Testis (tissue), 3 donors: ENCODE results near the gene KRTAP5-7. TPM values are rescaled to one million over a fixed set of nuclear protein-coding genes. Genes with fewer than 3 reads are reported as not detected.
A peak's percentile ranks its signal among the peaks of the same experiment; 100 is the strongest.
"Not testable (repeated sequence)": the region's sequence is repeated elsewhere in the genome, so short reads cannot be mapped to it uniquely, and the experiment has no call there.

Experiments used
- DNase-seq: peaks from one replicate; pipeline ENCODE4 v3.0.0-alpha.2; 2019
- H3K27ac ChIP-seq, 2 donors: fragments of 200-600 bp; sonication (generic); one replicate each; pipeline ENCODE4 v1.5.1; 2019
- H3K27me3 ChIP-seq: fragments of 200-600 bp; sonication (generic); one replicate; pipeline ENCODE4 v1.5.1; 2019
- H3K36me3 ChIP-seq: fragments of 200-600 bp; sonication (generic); one replicate; pipeline ENCODE4 v1.5.1; 2017; ENCODE audit warnings: low read depth; ENCODE audit errors: missing control alignments
- H3K4me1 ChIP-seq: fragments of 200-600 bp; sonication (generic); one replicate; pipeline ENCODE4 v1.5.1; 2019
- H3K4me3 ChIP-seq, 2 donors: fragments of 200-600 bp; sonication (generic); one replicate each; pipeline ENCODE4 v1.5.1; 2017 to 2019
- H3K9me3 ChIP-seq: fragments of 200-600 bp; sonication (generic); one replicate; pipeline ENCODE4 v1.5.1; 2017
- POLR2A ChIP-seq: fragments of 450-650 bp; IDR thresholded peaks from one replicate; pipeline ENCODE4 v1.6.1; 2017; ENCODE audit warnings: antibody characterized with exemption, mild to moderate bottlenecking, moderate library complexity
- WGBS, 2 donors: methylation state at CpG; one replicate each; pipeline ENCODE4 v1.1.5; 2018; 5-methylcytosine and 5-hydroxymethylcytosine counted together
- intact Hi-C: fragments of 100-400 bp; cut with DNase I; formaldehyde crosslinking; loops from one replicate; pipeline ENCODE4 v1.15.1; 2023; ENCODE audit warnings: low total_unique reads
- polyA plus RNA-seq: library from polyadenylated mRNA; stranded (reverse); fragments of 350-450 nt; fragmentation: Illumina TruSeq; extraction: RNeasy Lipid Tissue Mini Kit (QIAGEN cat#74804); gene quantifications from one replicate; pipeline ENCODE4 v1.2.3, GENCODE V29; 2014; ENCODE audit warnings: low read depth, low replicate concordance; ENCODE audit not compliant: insufficient read depth
- total RNA-seq, 2 donors: library from RNA; depleted of rRNA; stranded (reverse); fragments of >200 nt; gene quantifications; one replicate each; pipeline ENCODE4 v1.2.3, GENCODE V29; 2016
- TF ChIP-seq, protein P1 (sequence below), 3 experiments: fragments of 450-650 bp in 2 of 3; fragments of 200-600 bp in 1 of 3; sonication (generic) in 1 of 3; IDR thresholded peaks; one replicate each; pipeline ENCODE4 v1.5.1; 2016 to 2019; ENCODE audit warnings: antibody characterized with exemption in 3 of 3, mild to moderate bottlenecking in 2 of 3, moderate library complexity in 1 of 3

Gene KRTAP5-7
- total and polyA plus RNA-seq, 3 donors from 2014 or later, result 0.94 to 1.7 (median 1.7) TPM

DNA sequence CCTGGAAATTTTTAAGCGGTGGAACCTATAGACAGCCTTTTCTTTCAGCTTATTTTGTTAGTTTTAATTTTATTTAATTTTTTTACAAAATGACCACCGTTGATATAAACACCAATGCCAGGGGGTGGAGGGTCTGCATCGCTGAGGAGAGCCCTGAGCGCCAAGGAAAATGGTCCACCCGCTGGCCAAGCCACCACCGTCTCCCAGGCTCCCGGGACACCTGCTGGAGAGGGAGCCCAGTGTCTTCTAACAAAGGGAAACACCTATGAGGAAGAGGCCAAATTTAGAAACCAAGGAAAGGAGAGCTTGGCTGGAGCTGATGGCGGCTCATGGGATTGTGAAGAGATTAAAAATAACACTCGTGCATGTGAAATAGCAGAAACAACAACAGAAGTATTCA lies 10.5 kb downstream of the KRTAP5-7 start:
- 82 to 85% methylated on average over 9 of the region's 9 CpGs for WGBS, 2 donors

DNA sequence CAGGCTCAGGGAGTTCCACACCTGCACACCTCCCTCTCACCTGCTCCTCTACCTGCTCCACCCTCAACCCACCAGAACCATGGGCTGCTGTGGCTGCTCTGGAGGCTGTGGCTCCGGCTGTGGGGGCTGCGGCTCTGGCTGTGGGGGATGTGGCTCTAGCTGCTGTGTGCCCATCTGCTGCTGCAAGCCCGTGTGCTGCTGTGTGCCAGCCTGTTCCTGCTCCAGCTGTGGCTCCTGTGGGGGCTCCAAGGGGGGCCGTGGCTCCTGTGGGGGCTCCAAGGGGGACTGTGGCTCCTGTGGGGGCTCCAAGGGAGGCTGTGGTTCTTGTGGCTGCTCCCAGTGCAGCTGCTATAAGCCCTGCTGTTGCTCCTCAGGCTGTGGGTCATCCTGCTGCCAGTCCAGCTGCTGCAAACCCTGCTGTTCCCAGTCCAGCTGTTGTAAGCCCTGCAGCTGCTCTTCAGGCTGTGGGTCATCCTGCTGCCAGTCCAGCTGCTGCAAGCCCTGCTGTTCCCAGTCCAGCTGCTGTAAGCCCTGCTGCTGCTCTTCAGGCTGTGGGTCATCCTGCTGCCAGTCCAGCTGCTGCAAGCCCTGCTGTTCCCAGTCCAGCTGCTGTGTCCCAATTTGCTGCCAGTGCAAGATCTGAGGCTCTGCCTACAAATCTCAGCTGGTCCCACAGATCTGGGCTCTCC lies 11.1 kb downstream of the KRTAP5-7 start, which contains the start of gene KRTAP5-8:
TSS of gene KRTAP5-8 (plus strand) at position 49 of the 689 bp plus-strand sequence. CDS start at position 80, 31 bp downstream.
- peak; percentile 56 for DNase-seq
- H3K27me3 ChIP-seq, H3K36me3 ChIP-seq, H3K9me3 ChIP-seq, H3K4me1 ChIP-seq, intact Hi-C loops, H3K4me3 ChIP-seq: not testable (repeated sequence)
- peak within 1 kb of the TSS in 1 of 2 donors; percentile 45 for H3K27ac ChIP-seq
- 30% methylated on average over 3 of the region's 4 CpGs; no CpG with 5 or more reads in 1 of the 2 donors for WGBS, 2 donors

More for the DNA sequence above, 10.5 kb downstream of the KRTAP5-7 start:
- H3K4me3 ChIP-seq, result no peak overlapping the region
- no peak for DNase-seq
- no peak overlapping the region for H3K27ac ChIP-seq
- no peaks in the 10 kb centered on the region for H3K36me3 ChIP-seq
- H3K27me3 ChIP-seq, result no peaks in the 10 kb centered on the region
- no peak for TF ChIP-seq POLR2A
- TF ChIP-seq, protein P1, sequence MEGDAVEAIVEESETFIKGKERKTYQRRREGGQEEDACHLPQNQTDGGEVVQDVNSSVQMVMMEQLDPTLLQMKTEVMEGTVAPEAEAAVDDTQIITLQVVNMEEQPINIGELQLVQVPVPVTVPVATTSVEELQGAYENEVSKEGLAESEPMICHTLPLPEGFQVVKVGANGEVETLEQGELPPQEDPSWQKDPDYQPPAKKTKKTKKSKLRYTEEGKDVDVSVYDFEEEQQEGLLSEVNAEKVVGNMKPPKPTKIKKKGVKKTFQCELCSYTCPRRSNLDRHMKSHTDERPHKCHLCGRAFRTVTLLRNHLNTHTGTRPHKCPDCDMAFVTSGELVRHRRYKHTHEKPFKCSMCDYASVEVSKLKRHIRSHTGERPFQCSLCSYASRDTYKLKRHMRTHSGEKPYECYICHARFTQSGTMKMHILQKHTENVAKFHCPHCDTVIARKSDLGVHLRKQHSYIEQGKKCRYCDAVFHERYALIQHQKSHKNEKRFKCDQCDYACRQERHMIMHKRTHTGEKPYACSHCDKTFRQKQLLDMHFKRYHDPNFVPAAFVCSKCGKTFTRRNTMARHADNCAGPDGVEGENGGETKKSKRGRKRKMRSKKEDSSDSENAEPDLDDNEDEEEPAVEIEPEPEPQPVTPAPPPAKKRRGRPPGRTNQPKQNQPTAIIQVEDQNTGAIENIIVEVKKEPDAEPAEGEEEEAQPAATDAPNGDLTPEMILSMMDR (IDR thresholded peaks at IDR 0.05), result no peak
- H3K9me3 ChIP-seq, result no peaks in the 10 kb centered on the region
- H3K4me1 ChIP-seq, result peaks cover 6% of the 10 kb centered on the region
- intact Hi-C loops, result no loop called here

DNA sequence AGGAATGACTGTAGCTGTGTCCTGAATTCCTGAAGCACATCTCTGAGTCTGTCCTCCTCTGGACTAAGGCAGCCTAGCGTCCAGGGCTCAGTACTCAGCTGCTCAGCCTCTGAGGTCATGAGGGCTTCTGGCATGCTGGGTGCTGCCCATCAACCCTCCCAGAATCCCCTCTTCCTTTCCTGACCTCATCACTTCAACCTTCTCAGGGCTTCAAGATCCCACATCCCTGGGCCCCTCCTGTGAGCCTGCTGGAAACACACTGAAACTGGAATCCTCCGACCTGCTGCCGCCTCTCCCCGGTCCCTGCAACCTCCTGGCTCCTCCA lies 11.6 kb downstream of the KRTAP5-7 start:
- no peaks in the 10 kb centered on the region for H3K27me3 ChIP-seq
- no peak for TF ChIP-seq POLR2A
- TF ChIP-seq, protein P1 (IDR thresholded peaks at IDR 0.05), result no peak
- H3K4me1 ChIP-seq, result peaks cover 6% of the 10 kb centered on the region
- H3K27ac ChIP-seq, result peak overlapping the region in 1 of 2 donors; percentile 45
- 56 to 74% methylated on average over 4 of the region's 4 CpGs for WGBS, 2 donors
- H3K9me3 ChIP-seq, result no peaks in the 10 kb centered on the region
- intact Hi-C loops, result no loop called here
- peak; percentile 43 for DNase-seq
- H3K4me3 ChIP-seq, result no peak overlapping the region
- H3K36me3 ChIP-seq, result no peaks in the 10 kb centered on the region

DNA sequence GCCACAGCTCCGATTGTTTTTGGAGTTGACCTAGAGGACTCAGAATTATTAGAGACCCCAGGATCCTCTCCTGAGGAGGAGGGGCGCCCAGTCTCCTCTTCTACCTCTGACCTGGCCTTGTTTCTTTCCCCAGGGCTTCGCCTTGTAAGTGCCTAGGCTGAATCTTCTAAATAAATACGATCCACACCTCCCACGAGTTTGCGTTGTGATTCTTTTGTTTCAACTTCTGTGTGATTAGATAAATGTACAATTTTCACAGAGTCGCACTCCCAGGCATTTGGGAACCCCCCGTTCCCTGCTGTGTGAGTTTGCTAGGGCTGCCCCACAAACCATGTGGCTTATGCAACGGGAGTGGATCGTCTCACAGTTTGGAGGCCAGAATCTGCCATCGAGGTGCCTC lies 11.9 kb downstream of the KRTAP5-7 start:
- TF ChIP-seq, protein P1 (IDR thresholded peaks at IDR 0.05), result no peak
- no peak for TF ChIP-seq POLR2A
- Histone ChIP-seq H3K27me3 (no peaks in the 10 kb centered on the region), H3K9me3 (no peaks in the 10 kb centered on the region), H3K36me3 (no peaks in the 10 kb centered on the region), H3K27ac (peak overlapping the region; percentile 45 to 55), H3K4me1 (peaks cover 6% of the 10 kb centered on the region), H3K4me3 (no peak overlapping the region)
- DNase-seq, result peak; percentile 84
- intact Hi-C loops, result no loop called here
- WGBS, 2 donors, result 51 to 67% methylated on average over 11 of the region's 11 CpGs

- H3K27me3 ChIP-seq, H3K4me1 ChIP-seq, intact Hi-C loops, DNase-seq, H3K36me3 ChIP-seq, H3K4me3 ChIP-seq, H3K9me3 ChIP-seq: not testable (repeated sequence)
- peak overlapping the region; percentile 45 to 55 for H3K27ac ChIP-seq
- 89 to 90% methylated on average over 8 to 11 of the region's 11 CpGs for WGBS, 2 donors
Measured at GRCh38 chr11:71539971-71540370, 12.9 kb downstream of the KRTAP5-7 start.

DNA sequence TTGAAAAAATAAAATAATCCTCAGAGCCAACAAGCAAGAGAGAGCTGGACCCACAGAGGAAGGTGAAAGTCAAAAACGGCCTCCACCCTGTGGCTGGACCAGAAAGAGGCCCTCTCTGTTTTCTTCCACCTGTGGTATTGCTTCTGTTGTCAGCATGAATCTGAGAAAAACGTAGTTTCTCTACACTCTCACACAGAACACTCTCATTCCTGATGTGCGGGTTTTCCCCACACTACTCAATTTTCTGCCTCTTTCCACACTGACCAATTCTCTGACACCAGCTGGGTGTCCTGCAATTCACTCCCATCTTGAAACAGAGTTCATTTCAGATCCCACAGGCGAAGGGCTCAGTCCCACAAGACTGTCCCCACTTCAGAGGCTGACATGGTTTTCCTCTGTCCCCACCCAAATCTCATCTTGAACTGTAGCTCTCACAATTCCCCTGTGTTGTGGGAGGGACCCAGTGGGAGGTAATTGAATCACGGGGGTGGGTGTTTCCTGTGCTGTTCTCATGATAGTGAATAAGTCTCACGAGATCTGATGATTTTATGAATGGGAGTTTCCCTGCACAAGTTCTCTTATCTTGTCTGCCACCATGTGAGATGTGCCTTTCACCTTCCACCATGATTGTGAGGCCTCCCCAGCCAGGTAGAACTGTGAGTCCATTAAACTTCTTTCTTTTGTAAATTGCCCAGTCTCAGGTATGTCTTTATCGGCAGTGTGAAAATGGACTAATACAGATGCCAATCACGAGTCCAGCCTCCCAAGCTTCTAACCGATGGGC lies 13.6 kb downstream of the KRTAP5-7 start:
- 86 to 89% methylated on average over 9 of the region's 9 CpGs for WGBS, 2 donors
- H3K36me3 ChIP-seq, H3K4me3 ChIP-seq, intact Hi-C loops, H3K27me3 ChIP-seq, H3K27ac ChIP-seq, DNase-seq, H3K9me3 ChIP-seq, H3K4me1 ChIP-seq: not testable (repeated sequence)
